ENCODE results near the gene LAMC2.

DNA sequence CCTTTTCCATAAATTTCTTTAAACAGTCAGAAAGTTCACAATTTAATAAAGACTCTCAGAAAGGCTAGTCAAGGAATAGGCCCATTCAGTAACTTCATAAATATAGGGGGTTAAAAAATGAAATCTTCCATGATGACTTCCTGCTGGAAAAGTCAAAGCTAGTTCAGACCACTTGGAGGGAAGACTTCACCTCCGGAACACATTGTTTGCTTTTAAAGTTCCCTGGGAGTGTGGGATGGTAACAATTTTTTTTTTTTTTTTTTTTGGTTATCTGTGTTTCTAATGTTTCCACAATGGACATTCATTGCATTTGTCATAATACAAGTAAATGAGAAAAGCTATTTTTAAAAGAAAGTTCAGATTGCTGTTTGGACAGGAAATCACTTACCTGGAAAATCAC lies 18.4 kb upstream of the LAMC2 start:
- TF ChIP-seq EZH2 (IDR thresholded peaks at IDR 0.05; ENCODE audit: insufficient read depth, low read length) (no peak), CTCF (IDR thresholded peaks at IDR 0.05; ENCODE audit: insufficient read depth, low read depth, low read length) (no peak)
